GM12892 (cell line): Measurements from ENCODE around the gene ASIC2.
"Not testable (repeated sequence)": the region's sequence is repeated elsewhere in the genome, so short reads cannot be mapped to it uniquely, and the experiment has no call there.

ENCODE experiments used
- DNase-seq: peaks from one replicate; pipeline ENCODE4 v3.0.0; 2011; ENCODE audit not compliant: insufficient read length
- FAIRE-seq: peaks from 2 replicates; lab custom pipeline; 2011; peaks lifted over from hg19 to GRCh38; lab: Jason Lieb, UNC
- POLR2A ChIP-seq: IDR thresholded peaks from 2 replicates; pipeline ENCODE4 v1.6.1; 2011; ENCODE audit warnings: low read depth, low read length, control low read depth
- POLR2AphosphoS5 ChIP-seq: IDR thresholded peaks from 2 replicates; pipeline ENCODE4 v1.6.1; 2011; ENCODE audit warnings: low read depth, low read length, control low read depth
- TAF1 ChIP-seq: IDR thresholded peaks from 2 replicates; pipeline ENCODE4 v1.6.1; 2011; ENCODE audit warnings: low read depth, mild to moderate bottlenecking, control low read depth, low read length, borderline replicate concordance

Gene ASIC2

GRCh38 chr17:32988481-32989101 is 304.5 kb downstream of the ASIC2 start:
- TF ChIP-seq POLR2A (no peak), TAF1 (no peak), POLR2AphosphoS5 (no peak)
- FAIRE-seq = no peak
- DNase-seq = no peak

GRCh38 chr17:32987868-32988267 is 305.2 kb downstream of the ASIC2 start:
- not testable (repeated sequence) for DNase-seq, FAIRE-seq

- DNase-seq, FAIRE-seq: not testable (repeated sequence)
Observed at GRCh38 chr17:32987453-32987805, 305.7 kb downstream of the ASIC2 start.

GRCh38 chr17:32985050-32985756 is 307.9 kb downstream of the ASIC2 start:
- TF ChIP-seq POLR2AphosphoS5 (no peak), POLR2A (no peak), TAF1 (no peak)
- DNase-seq (no peak), FAIRE-seq (no peak)

- not testable (repeated sequence) for DNase-seq, FAIRE-seq
Observed at GRCh38 chr17:32981611-32982010, 311.5 kb downstream of the ASIC2 start.

GRCh38 chr17:32980230-32980629 is 312.9 kb downstream of the ASIC2 start:
- DNase-seq (no peak), FAIRE-seq (no peak)
- TF ChIP-seq POLR2A = no peak
- TF ChIP-seq POLR2AphosphoS5 = no peak
- TF ChIP-seq TAF1 = no peak

GRCh38 chr17:32976605-32977004 is 316.5 kb downstream of the ASIC2 start:
- no peak for TF ChIP-seq TAF1
- TF ChIP-seq POLR2A = no peak
- no peak for TF ChIP-seq POLR2AphosphoS5
- FAIRE-seq (no peak), DNase-seq (no peak)

GRCh38 chr17:32976131-32976530 is 317.0 kb downstream of the ASIC2 start:
- FAIRE-seq (no peak), DNase-seq (no peak)
- TF ChIP-seq POLR2A = no peak
- no peak for TF ChIP-seq TAF1
- TF ChIP-seq POLR2AphosphoS5 = no peak

- peak; percentile 81 for FAIRE-seq
- DNase-seq = no peak
- TF ChIP-seq POLR2A = no peak
Observed at GRCh38 chr17:32971171-32971570, 321.9 kb downstream of the ASIC2 start.

GRCh38 chr17:32970281-32970680 is 322.8 kb downstream of the ASIC2 start:
- TF ChIP-seq TAF1 (no peak), POLR2A (no peak), POLR2AphosphoS5 (no peak)
- FAIRE-seq = peak; percentile 83

GRCh38 chr17:32969231-32969630 is 323.9 kb downstream of the ASIC2 start:
- not testable (repeated sequence) for DNase-seq, FAIRE-seq

More at GRCh38 chr17:32970281-32970680, 322.8 kb downstream of the ASIC2 start:
- no peak for DNase-seq

GRCh38 chr17:32964541-32964940 is 328.6 kb downstream of the ASIC2 start:
- no peak for TF ChIP-seq POLR2A
- TF ChIP-seq POLR2AphosphoS5 = no peak
- TF ChIP-seq TAF1 = no peak
- no peak for DNase-seq
- FAIRE-seq = no peak
